Right kidney (tissue), 1 donor: ENCODE results near the gene FHIT.
A peak's percentile ranks its signal among the peaks of the same experiment; 100 is the strongest.

Experiments
- DNase-seq: peaks from one replicate; pipeline ENCODE4 v3.0.0-alpha.2; 2016

The FHIT gene

GRCh38 chr3:59872128-59872527 lies 1379.1 kb downstream of the FHIT start:
- no peak for DNase-seq

DNA sequence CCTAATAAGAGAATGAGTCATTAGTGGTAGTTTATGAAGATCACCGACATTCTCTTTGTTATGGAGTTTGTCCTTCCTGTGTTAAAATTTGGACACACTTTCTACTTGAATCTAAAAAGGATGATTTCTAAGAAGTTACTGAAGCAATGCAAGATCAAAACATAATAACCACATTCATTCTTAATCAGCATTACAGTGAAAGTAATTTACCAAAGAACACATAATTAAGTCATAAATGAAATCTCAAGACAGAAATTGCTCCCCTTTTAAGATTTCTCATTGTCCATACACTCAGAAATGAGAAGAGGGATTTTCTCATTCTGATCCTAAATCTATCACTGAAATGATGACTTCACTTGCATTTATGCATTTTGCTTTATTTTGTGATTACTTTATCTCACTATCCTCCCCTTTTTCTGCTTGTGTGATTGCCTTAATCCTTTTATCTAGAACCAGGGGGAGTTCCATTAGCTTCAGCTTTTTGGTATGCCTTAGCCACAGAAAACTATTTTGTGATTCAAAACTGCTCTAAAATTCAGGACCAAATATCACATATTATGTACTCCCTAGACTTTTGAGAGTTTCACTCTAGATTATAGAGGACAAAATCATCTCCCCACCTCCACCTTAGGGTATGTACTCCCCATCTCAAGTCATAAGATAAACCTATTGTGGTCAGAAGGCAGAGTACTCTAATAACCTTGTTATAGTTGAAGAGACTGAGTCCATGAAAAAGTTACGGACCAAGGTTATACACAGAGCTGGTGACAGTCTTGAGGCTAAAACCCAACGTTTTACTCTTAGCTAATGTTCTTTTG lies 1383.9 kb downstream of the FHIT start:
- no peak for DNase-seq

DNA sequence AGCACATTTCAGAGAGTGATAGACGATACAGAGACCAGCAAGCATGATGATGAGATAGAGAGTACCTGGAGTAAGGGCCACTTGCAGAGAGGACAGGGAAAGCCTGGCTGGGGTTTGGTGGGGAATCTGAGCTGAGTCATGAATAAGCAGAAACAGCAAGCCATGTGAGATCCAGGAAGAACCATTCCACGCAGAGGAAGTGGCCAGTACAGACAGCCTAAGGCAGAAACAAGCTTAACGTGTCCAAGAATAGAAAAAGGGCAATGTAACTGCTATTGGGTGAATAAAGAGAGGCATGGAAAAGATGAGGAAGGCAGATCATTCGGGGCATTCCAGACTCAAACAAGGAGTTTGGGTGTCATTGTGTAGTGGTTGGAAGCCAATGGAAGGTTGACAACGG lies 1385.2 kb downstream of the FHIT start:
- no peak for DNase-seq

- no peak for DNase-seq
These were observed 1385.9 kb downstream of the FHIT start for GRCh38 chr3:59865351-59865750.

DNA sequence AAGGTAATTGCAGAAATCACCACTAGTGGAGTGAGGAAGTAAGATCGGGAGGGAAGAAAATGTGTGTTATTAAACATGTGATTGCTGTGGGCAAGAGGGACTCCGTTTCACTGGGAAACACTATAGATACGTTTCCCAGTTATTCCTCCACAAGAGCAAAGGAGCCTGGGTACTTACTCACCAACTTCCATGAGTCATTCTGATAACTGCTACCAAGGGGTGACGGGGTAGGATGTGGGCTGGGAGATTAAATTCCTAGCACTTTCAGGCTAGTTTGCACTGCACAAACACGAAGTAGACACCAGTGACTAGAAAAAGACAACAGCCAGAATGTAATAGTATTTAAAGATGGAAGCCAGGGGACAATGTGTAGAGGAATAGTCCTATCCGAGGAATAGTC lies 1388.6 kb downstream of the FHIT start:
- DNase-seq: no peak

DNA sequence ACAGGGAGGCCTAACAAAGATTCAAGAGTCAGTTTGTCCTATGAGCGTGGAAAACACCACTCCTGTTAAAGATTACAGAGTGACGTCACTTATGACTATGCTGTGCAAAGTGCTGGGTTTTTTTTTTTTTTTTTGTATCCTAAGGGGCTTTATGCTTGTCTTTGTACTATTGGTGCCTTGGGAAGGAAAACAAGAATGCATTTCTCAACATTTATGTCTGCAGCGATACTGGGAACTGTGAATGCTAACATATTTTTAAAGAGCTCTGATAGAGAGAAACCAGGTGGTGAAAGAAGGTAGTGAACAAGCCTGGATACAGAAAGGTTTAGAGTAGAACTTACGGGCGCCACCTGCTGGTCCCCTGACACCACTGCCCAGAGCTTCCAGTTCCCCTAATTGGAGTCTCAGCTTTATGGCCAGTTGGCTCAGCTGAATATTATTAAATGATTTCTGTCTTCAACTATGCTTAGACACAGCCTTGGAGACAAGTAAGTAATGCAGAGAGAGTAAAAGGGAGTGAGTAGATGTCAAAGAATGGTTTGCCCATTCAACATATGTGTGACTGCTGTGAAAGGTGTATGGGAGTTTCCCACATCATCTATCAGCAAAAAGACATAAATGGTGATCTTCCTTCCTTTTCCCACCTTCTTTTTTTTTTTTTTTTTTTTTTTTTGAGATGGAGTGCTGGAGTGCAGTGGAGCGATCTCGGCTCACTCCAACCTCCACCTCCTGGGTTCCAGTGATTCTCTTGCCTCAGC lies 1393.5 kb downstream of the FHIT start:
- DNase-seq: peak; percentile 50

DNA sequence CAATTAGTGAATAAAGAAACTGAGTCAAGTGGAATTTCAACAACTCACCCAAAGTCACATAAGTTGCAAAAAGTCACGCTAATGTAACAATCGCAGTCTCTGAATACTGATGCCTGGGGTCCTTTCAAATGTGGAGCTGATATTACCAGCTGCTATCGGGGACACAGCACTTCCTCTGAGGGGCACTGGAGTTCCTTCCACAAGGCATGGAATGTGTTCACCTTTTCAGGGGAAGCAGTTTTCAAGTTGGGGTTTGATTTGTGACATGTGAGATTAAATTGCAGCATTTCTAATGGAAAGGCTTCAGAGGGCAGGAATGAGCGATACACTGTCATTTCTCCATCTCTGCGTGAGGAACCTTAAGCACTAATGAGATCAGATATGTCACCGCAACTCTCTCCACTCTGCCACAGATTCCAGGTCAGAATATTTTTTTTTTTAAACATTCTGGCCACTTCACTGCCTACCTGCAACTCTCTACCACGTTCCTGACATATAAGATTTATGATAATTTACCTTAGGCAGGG lies 1394.3 kb downstream of the FHIT start:
- peak; percentile 16 for DNase-seq

GRCh38 chr3:59854061-59854709 lies 1397.1 kb downstream of the FHIT start:
- DNase-seq: no peak

GRCh38 chr3:59850417-59850816 lies 1400.8 kb downstream of the FHIT start:
- no peak for DNase-seq

DNA sequence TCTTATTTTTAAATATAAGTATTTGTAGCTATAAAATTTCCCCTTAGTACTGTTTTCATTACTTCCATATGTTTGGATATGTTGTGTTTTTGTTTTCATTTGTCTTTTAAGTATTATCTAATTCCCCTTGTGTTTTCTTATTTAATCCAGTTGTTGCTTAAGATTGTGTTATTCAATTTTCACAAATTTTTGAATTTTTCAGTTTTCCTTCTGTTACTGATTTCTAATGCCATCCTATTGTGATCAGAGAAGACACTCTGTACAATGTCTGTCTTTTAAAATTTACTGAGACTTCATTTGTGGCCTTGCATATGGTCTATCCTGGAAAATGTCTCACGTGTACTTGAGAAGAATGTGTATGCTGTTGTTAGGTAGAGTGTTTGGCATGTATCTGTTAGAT lies 1405.9 kb downstream of the FHIT start:
- DNase-seq: no peak

DNA sequence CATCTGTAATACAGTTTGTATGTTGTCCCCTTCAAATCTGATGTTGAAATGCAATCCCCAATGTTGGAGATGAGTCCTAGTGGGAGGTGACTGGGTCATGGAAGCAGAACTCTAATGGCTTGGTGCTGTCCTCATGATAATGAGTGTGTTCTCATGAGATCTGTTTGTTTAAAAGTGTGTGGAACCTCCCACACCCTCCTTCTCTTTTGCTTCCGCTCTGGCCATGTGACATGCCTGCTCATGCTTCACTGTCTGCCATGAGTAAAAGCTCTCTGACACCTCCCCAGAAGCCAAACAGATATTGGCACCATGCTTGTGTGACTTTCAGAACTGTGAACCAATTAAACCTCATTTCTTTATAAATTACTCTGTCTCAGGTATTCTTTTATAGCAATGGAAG lies 1407.4 kb downstream of the FHIT start:
- DNase-seq: no peak

DNA sequence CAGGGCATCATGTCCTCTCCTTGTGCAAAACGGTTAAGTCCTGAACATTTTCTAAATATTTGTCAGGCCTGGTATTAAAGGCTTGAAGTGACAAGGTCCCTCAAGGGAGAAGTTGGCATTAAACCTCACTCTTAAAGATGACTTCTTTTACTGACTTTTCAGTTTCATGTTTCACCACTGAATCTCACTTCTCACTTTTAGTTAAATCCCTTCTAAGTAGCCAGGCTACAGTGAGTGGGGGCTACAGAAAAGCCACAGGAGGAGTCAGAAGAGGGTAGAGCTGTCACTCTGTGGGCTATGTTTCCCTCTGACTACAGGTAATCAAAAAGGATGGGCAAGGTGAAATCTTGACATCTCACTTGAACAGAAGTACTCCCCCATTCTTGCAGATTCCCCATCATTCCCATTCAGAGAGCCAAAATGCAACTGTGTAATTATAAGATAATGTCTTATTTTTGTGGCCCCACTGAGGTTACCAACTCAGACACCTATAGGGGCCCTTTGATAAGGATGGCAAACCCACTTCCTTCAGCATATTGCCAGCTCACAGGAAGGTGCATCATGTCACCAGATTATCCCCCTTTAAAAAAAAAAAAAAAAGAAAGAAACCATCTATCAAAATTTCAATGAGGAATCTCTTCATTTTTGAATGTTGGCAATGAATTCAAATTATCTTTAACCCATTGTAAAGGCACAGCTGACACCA lies 1411.3 kb downstream of the FHIT start:
- DNase-seq: no peak

DNA sequence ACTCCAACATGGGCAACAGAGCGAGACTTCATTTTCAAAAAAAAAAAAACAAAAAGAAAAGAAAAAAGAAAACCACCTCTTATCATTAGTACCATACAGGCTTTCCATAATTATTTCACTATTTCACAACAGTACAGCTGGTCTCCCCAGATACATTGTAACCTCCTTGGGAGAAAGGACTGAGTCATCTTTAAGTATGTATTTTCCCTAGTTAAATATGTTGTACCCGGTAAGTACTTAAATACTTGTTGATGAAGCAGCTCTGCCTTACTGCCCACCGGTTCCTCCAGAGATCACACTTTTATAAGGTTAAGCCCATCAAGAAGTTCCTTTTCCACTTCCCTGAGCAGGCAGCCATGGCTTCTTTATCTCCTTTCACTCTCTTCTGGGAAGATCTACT lies 1412.0 kb downstream of the FHIT start:
- no peak for DNase-seq

- no peak for DNase-seq
These were observed 1414.7 kb downstream of the FHIT start for GRCh38 chr3:59836531-59836930.

GRCh38 chr3:59832702-59833101 lies 1418.5 kb downstream of the FHIT start:
- no peak for DNase-seq

- DNase-seq: no peak
These were observed 1419.0 kb downstream of the FHIT start for GRCh38 chr3:59832241-59832640.

DNA sequence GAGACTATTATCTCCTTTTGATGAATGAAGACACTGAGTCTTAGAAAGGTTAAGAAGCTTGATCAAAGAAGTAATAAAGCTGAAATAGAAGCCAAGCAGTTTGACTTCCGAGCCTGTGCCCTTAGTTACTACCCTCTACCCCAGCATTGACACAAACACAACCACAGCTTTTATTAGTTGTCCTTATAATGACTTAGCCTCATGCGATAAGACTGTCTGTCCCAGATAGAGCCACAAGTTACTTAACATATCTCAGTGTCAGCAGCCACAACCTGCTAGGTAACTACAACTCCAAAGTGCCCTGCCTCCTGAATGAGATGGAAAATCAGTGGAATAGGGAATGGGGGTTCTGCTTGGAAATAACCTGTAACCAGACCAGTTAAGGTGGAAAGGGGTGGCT lies 1419.9 kb downstream of the FHIT start:
- DNase-seq: no peak

GRCh38 chr3:59829527-59829926 lies 1421.7 kb downstream of the FHIT start:
- DNase-seq: no peak

DNA sequence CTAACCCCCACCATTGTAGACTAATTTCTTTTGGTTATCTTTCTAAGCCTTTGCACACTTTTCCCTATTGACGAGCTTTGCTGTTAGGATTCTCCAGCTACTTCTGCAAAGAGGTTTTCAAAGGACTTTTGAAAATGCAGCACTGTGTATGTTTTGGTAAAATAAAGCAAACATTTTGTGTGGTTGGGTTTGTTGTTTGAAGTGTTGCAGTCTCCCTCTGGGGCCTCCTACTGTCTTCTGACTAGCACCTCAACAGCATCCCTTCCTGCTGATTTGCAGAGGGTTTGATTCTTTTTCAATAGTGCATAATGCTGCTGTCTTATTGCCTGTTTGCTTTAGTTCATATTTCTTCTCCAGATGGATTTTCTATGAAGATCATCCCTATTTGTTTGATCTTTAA lies 1426.4 kb downstream of the FHIT start:
- no peak for DNase-seq

- no peak for DNase-seq
These were observed 1430.0 kb downstream of the FHIT start for GRCh38 chr3:59821274-59821673.

- no peak for DNase-seq
These were observed 1430.8 kb downstream of the FHIT start for GRCh38 chr3:59820352-59820934.

DNA sequence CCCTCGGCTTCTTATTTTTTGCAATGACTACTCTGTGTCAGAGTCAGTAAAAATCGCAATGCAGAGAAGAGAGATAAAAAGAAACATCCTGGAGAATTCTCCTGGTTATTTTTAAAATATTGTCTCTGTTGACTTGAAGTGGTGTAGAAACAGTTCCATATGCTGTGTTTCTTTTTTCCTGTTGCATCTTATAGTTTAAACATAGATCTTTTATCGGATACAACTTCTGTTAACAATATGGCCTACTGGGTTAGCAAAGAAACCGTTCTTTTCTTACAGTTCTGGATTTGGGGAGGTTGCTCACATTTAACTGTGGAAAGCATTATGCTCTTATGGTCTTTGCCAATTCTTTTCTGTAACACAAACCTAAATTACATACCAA lies 1432.3 kb downstream of the FHIT start:
- no peak for DNase-seq
